ENCODE measurements around the gene MACF1.

DNA sequence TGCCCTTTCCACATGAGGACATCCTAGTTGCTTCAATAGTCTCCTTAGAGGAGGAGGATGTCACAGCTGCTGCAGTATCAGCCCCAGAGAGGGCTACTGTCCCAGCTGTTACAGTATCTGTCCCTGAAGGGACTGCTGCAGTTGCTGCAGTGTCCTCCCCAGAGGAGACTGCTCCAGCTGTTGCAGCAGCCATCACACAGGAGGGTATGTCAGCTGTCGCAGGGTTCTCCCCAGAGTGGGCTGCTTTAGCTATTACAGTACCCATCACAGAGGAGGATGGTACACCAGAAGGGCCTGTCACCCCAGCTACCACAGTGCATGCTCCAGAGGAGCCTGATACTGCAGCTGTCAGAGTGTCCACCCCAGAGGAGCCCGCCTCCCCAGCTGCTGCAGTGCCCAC lies 208.4 kb downstream of the MACF1 start:
- TF ChIP-seq CTCF (IDR thresholded peaks at IDR 0.05) (no peak), POLR2A (IDR thresholded peaks at IDR 0.05) (no peak)
